Stomach smooth muscle (tissue), 2 donors: ENCODE results near the gene CDON.

Experiments used
- H3K27ac ChIP-seq: one replicate; pipeline ENCODE4 v1.7.0; 2013; ENCODE audit warnings: mild to moderate bottlenecking, low read length, inconsistent platforms
- H3K27me3 ChIP-seq, 2 donors: one replicate each; pipeline ENCODE4 v1.7.0; 2013; ENCODE audit warnings: low read length in 2 of 2; ENCODE audit not compliant: insufficient read depth in 2 of 2, control insufficient read depth in 1 of 2
- H3K36me3 ChIP-seq, 2 donors: one replicate each; pipeline ENCODE4 v1.7.0; 2013; ENCODE audit warnings: low read length in 2 of 2; ENCODE audit not compliant: control insufficient read depth in 2 of 2, insufficient read depth in 2 of 2
- H3K4me1 ChIP-seq: one replicate; pipeline ENCODE4 v1.7.0; 2013; ENCODE audit warnings: low read length; ENCODE audit not compliant: control insufficient read depth, insufficient read depth
- H3K4me3 ChIP-seq, 2 donors: one replicate each; pipeline ENCODE4 v1.7.0; 2013; ENCODE audit warnings: low read length in 2 of 2
- H3K9ac ChIP-seq, 2 donors: one replicate each; pipeline ENCODE4 v1.7.0; 2013; ENCODE audit warnings: low read length in 2 of 2, mild to moderate bottlenecking in 1 of 2
- H3K9me3 ChIP-seq, 2 donors: one replicate each; pipeline ENCODE4 v1.7.0; 2013; ENCODE audit warnings: low read length in 2 of 2; ENCODE audit not compliant: control insufficient read depth in 2 of 2
- donor health status: healthy.
- donor health status: Pancreatic carcinoma.

The CDON gene

DNA sequence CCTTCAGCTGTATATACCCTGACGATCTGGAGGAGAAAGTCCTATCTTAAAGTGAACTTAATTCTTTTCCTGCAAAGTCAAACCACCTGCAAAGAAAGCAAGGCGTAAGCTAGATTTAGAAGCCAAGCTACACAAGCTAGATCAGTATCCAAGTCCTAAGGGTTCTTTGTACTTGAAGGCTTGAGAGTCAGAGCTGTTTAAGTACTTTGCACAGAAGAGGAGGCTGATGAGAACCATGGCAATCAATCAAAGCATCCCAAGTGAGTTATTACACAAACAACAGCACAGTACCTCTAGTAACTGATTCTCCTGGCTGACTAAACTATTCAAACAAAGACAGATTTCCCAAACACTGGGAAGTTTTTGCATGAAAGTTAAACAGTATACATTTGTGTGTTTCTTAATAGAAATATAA is 1.9 kb downstream of the CDON start:
- peaks cover 17% of the 10 kb centered on the region for H3K4me1 ChIP-seq
- H3K9me3 ChIP-seq: no peaks in the 10 kb centered on the region
- H3K9ac ChIP-seq: no peak overlapping the region
- H3K4me3 ChIP-seq: peak overlapping the region; percentile 31 to 85
- H3K36me3 ChIP-seq: peaks cover 0 to 3% of the 10 kb centered on the region in 2 donors
- H3K27ac ChIP-seq: peak overlapping the region; percentile 26
- no peaks in the 10 kb centered on the region for H3K27me3 ChIP-seq

DNA sequence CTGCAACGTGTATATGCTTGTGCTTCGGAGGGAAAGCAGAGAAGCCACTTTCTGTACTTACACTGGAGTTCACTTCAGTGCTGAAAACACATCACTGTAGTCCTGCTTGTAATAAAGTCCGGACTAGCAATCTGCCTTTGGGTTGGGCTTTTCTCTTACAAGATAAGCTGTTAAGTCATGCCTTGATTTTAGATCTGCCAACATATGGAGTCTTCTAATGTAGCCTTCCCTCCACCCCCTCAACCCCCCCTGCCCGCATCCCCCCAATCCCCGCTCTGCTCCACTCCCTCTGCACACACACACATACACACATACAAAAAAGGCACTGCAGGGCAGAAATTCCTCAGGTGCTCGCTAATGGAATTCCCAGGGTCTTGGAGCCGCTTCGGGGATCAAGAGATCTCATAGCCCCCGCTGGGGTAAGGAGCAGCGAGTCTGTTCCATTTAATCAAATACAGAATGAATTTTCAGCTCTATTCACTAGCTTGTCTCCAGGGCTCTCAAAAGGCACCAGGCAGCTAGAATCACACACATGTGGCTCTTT is 3.4 kb downstream of the CDON start:
- H3K9me3 ChIP-seq: no peaks in the 10 kb centered on the region
- peaks cover 17% of the 10 kb centered on the region for H3K4me1 ChIP-seq
- peak overlapping the region; percentile 39 to 58 for H3K4me3 ChIP-seq
- H3K27me3 ChIP-seq: no peaks in the 10 kb centered on the region
- H3K9ac ChIP-seq: peak overlapping the region in 1 of 2 donors; percentile 14
- H3K27ac ChIP-seq: peak overlapping the region; percentile 42
- H3K36me3 ChIP-seq: peaks cover 0 to 6% of the 10 kb centered on the region in 2 donors

- Histone ChIP-seq H3K27me3 (no peaks in the 10 kb centered on the region), H3K27ac (peak overlapping the region; percentile 6), H3K9ac (no peak overlapping the region), H3K4me1 (peaks cover 17% of the 10 kb centered on the region), H3K9me3 (no peaks in the 10 kb centered on the region), H3K4me3 (peak overlapping the region; percentile 45 to 58), H3K36me3 (peaks cover 0 to 6% of the 10 kb centered on the region in 2 donors)
Measured at GRCh38 chr11:126058105-126058874, 4.4 kb downstream of the CDON start.

- H3K4me3 ChIP-seq: no peak overlapping the region
- no peak overlapping the region for H3K27ac ChIP-seq
- H3K36me3 ChIP-seq: peaks cover 0 to 6% of the 10 kb centered on the region in 2 donors
- H3K4me1 ChIP-seq: peaks cover 12% of the 10 kb centered on the region
- H3K9me3 ChIP-seq: no peaks in the 10 kb centered on the region
- no peaks in the 10 kb centered on the region for H3K27me3 ChIP-seq
- H3K9ac ChIP-seq: no peak overlapping the region
Measured at GRCh38 chr11:126054882-126055281, 7.8 kb downstream of the CDON start.

DNA sequence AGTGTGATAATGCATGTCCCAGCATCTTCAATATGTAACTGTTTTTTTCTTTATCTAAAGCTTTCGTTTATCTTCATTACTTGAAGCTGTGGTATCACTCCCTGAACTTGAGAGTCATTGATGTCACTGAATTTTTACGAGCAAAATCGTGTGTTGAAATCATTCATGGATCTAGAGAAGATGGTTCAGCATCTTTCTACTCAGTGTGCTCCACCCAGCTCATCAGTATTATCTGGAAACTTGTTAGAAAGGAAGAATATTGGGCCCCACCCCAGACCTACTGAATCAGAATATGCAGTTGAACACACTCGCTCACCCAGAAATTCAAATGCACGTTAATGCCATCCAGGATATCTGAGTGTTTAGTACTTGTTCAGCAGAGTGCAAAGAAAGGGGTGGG is 8.3 kb downstream of the CDON start:
- H3K27me3 ChIP-seq: no peaks in the 10 kb centered on the region
- no peak overlapping the region for H3K9ac ChIP-seq
- H3K4me3 ChIP-seq: no peak overlapping the region
- peaks cover 0 to 6% of the 10 kb centered on the region in 2 donors for H3K36me3 ChIP-seq
- peaks cover 8% of the 10 kb centered on the region for H3K4me1 ChIP-seq
- H3K9me3 ChIP-seq: no peaks in the 10 kb centered on the region
- no peak overlapping the region for H3K27ac ChIP-seq

- H3K4me1 ChIP-seq: peaks cover 7% of the 10 kb centered on the region
- no peaks in the 10 kb centered on the region for H3K27me3 ChIP-seq
- H3K36me3 ChIP-seq: peaks cover 0 to 6% of the 10 kb centered on the region in 2 donors
- no peak overlapping the region for H3K9ac ChIP-seq
- H3K9me3 ChIP-seq: no peaks in the 10 kb centered on the region
- no peak overlapping the region for H3K27ac ChIP-seq
- H3K4me3 ChIP-seq: no peak overlapping the region
Measured at GRCh38 chr11:126053415-126054286, 9.0 kb downstream of the CDON start.

GRCh38 chr11:126051117-126051516 is 11.5 kb downstream of the CDON start:
- Histone ChIP-seq H3K4me3 (no peak overlapping the region), H3K9me3 (no peaks in the 10 kb centered on the region), H3K27ac (no peak overlapping the region), H3K9ac (no peak overlapping the region), H3K27me3 (no peaks in the 10 kb centered on the region), H3K4me1 (peaks cover 9% of the 10 kb centered on the region), H3K36me3 (peaks cover 0 to 6% of the 10 kb centered on the region in 2 donors)

- H3K9me3 ChIP-seq: no peaks in the 10 kb centered on the region
- H3K4me1 ChIP-seq: peaks cover 9% of the 10 kb centered on the region
- no peaks in the 10 kb centered on the region for H3K27me3 ChIP-seq
- no peak overlapping the region for H3K4me3 ChIP-seq
- no peaks in the 10 kb centered on the region for H3K36me3 ChIP-seq
- no peak overlapping the region for H3K27ac ChIP-seq
- no peak overlapping the region for H3K9ac ChIP-seq
Measured at GRCh38 chr11:126049159-126049558, 13.5 kb downstream of the CDON start.

- no peak overlapping the region for H3K27ac ChIP-seq
- H3K9ac ChIP-seq: no peak overlapping the region
- no peak overlapping the region for H3K4me3 ChIP-seq
- H3K4me1 ChIP-seq: peaks cover 9% of the 10 kb centered on the region
- no peaks in the 10 kb centered on the region for H3K27me3 ChIP-seq
- H3K36me3 ChIP-seq: peaks cover 0 to 4% of the 10 kb centered on the region in 2 donors
- H3K9me3 ChIP-seq: no peaks in the 10 kb centered on the region
Measured at GRCh38 chr11:126048197-126048596, 14.5 kb downstream of the CDON start.

DNA sequence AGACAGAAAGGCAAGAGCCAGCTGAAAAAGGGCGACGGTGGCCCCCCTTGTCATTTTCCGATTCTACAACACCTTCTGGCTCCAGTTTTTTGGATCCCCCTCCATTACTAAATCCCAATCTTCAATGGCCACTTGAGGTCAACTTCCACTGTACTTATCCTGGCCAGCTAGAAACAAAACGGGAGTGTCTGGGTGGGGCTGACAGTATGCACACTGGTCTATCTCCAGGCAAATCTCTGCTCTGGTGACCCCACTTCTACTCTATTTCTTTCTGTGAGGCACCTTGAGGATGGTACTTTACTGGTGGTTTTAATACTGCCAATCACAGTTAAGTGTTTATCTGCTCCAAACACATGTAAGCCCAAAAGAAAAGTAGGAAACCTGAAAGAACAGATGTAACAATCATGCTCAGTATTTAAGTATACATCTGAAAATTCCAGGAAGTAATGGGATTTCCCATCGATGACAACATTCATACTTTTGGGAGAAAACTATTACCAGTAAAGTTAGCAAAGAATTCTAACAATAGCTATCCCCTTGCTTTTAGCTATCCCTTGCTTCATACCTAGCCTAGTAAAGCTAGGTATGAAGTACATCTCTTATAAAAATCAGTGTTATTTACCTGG is 16.0 kb downstream of the CDON start:
- Histone ChIP-seq H3K9me3 (no peaks in the 10 kb centered on the region), H3K4me1 (peaks cover 9% of the 10 kb centered on the region), H3K36me3 (peaks cover 2 to 4% of the 10 kb centered on the region in 2 donors), H3K4me3 (no peak overlapping the region), H3K9ac (no peak overlapping the region), H3K27me3 (no peaks in the 10 kb centered on the region), H3K27ac (no peak overlapping the region)
